MM.1S (cell line): ENCODE measurements around the gene TMEM219.

ENCODE experiments used
- EZH2 ChIP-seq: fragments of 300-600 bp; sonication (generic); optimal IDR thresholded peaks from 2 replicates; pipeline ENCODE3; 2017; ENCODE audit warnings: low read depth, mild to moderate bottlenecking, antibody characterized with exemption, low read length, mixed read lengths
- EZH2phosphoT487 ChIP-seq: fragments of 300-600 bp; sonication (generic); IDR thresholded peaks from 2 replicates; pipeline ENCODE4 v1.6.1; 2018; ENCODE audit warnings: antibody characterized with exemption, low read length
- TF ChIP-seq, protein P1 (sequence below): fragments of 300-600 bp; sonication (generic); IDR thresholded peaks from 2 replicates; pipeline ENCODE4 v1.5.1; 2016; ENCODE audit warnings: antibody characterized with exemption, low read length, mixed read lengths

- TF ChIP-seq, protein P1, sequence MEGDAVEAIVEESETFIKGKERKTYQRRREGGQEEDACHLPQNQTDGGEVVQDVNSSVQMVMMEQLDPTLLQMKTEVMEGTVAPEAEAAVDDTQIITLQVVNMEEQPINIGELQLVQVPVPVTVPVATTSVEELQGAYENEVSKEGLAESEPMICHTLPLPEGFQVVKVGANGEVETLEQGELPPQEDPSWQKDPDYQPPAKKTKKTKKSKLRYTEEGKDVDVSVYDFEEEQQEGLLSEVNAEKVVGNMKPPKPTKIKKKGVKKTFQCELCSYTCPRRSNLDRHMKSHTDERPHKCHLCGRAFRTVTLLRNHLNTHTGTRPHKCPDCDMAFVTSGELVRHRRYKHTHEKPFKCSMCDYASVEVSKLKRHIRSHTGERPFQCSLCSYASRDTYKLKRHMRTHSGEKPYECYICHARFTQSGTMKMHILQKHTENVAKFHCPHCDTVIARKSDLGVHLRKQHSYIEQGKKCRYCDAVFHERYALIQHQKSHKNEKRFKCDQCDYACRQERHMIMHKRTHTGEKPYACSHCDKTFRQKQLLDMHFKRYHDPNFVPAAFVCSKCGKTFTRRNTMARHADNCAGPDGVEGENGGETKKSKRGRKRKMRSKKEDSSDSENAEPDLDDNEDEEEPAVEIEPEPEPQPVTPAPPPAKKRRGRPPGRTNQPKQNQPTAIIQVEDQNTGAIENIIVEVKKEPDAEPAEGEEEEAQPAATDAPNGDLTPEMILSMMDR = no peak
- no peak for TF ChIP-seq EZH2
- no peak for TF ChIP-seq EZH2phosphoT487
These were observed 38.8 kb upstream of the TMEM219 start for GRCh38 chr16:29922986-29923501.
